CD4-positive, alpha-beta T cell treated with Interleukin-17A for 1 hour (primary cell): ENCODE results near the gene MRPS2.
"Not testable (repeated sequence)": the region's sequence is repeated elsewhere in the genome, so short reads cannot be mapped to it uniquely, and the experiment has no call there.

ENCODE experiments used
- DNase-seq: peaks from one replicate; pipeline ENCODE4 v3.0.0-alpha.2; 2020

Gene MRPS2

DNA sequence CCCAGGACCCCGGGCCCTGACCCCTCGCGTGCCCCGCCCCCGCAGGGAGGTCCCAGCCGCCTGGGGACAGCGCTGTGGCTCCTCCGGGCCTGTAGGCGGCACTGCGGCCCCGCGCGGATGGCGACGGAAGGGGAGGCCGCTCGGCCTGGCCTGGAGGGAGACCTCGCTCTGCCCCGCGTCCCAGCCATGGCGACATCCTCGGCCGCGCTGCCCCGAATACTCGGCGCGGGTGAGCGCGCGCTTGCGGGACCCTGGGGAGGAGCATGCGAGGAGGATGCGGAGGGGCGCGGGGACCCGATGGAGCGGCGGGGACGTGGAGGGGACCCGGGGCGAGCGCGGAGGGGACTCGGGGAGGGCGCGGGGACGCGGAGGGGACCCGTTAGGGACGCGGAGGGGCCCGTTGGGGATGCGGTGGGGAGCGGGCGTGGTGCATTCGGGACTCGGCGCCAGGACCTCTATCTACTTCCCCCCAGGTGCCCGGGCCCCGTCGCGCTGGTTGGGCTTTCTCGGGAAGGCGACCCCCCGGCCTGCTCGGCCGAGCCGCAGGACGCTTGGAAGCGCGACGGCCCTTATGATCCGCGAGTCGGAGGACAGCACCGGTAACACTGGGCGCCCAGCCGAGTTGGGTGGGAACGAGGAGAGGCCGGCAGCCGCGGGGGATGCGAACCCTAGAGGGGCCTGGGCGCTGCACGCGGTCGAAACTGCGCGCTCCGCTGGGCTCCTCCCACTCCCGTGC is at the start of gene MRPS2:
TSS of gene MRPS2 (plus strand) at position 158 of the 736 bp plus-strand sequence. CDS start at position 187, 29 bp downstream.
- DNase-seq = peak; percentile 88

DNA sequence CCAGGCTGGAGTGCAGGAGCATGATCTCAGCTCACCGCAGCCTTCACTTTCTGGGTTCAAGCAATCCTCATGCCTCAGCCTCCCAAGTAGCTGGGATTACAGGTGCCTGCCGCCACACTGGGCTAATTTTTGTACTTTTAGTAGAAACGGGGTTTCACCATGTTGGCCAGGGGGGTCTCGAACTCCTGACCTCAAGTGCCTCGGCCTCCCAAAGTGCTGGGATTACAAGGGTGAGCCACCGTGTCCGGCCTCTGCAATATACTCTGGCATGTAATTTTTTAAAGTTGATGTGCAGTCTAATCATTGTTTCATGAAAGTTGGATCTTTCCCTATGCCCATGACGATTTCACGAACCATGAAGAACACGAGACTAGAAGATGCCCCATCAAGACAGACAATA is 49.5 kb upstream of the MRPS2 start:
- DNase-seq = no peak

DNA sequence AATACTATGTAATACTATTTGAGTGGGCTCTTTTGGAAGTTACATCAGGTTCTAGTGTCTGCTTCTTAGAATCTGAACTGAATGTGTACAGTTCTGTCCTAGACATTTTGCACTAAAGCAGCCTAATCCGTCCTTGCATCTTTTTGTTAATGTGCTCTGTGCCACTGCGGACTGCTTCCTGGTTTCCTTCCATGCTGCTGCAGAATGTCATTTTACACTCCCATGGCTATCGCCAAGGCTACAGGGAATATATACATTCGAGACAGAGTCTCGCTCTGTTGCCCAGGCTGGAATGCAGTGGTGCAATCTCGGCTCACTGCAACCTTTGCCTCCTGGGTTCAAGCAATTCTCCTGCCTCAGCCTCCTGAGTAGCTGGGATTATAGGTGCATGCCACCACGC is 48.6 kb upstream of the MRPS2 start:
- DNase-seq = not testable (repeated sequence)

DNA sequence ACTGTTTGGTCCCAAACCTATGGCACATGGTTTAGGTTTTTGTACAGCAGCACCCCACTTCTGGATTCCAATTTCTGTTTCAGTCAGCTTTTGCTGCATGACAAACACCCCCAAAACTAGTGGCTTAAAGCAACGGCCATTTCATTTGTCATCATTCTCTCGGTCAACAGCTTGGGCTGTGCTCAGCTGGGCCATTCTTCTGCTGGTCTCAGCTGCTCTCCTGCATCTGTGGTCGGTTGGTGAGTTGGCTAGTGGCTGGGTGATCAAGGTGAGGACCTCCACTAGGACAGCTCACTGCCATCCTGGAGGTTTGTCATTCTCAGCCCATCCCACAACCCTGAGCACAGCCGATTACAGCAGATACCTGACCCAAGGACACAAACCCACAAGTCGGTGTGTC is 45.7 kb upstream of the MRPS2 start:
- DNase-seq = no peak

GRCh38 chr9:135455401-135456030 is 45.0 kb upstream of the MRPS2 start:
- no peak for DNase-seq

- no peak for DNase-seq
These were observed 43.9 kb upstream of the MRPS2 start for GRCh38 chr9:135456436-135457104.

DNA sequence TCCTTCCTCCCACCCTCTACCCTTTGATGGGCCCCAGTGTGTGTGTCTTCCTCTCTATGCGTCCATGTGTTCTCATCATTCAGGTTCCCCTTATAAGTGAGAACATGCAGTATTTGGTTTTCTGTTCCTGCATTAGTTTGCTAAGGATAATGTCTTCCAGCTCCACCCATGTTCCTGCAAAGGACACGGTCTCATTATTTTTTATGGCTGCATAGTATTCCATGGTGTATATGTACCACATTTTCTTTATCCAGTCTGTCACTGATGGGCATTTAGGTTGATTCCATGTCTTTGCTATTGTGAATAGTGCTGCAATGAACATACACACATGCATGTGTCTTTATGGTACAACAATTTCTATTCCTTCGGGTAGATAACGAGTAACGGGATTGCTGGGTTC is 42.0 kb upstream of the MRPS2 start:
- not testable (repeated sequence) for DNase-seq

DNA sequence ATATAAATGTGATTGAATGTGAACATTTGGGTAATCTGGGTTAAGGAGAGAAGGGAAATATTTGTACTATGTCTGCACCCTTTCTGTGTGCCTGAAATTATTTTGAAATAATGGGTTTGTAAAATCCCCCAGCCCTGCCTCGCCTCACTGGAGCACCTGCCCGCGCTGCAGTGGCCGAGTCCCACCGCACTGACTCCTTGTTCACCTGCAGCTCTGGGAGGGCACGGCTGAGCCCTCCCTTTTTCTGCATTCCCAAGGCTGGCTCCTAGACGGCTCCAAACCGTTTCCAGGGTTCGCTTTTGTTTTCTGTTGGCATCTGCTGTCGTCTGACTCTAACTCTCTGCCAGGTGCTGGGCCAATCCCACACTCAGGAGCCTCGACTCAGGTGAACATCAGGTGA is 38.5 kb upstream of the MRPS2 start:
- no peak for DNase-seq

- no peak for DNase-seq
These were observed 37.3 kb upstream of the MRPS2 start for GRCh38 chr9:135463140-135463539.

- DNase-seq = no peak
These were observed 36.3 kb upstream of the MRPS2 start for GRCh38 chr9:135464181-135464580.

DNA sequence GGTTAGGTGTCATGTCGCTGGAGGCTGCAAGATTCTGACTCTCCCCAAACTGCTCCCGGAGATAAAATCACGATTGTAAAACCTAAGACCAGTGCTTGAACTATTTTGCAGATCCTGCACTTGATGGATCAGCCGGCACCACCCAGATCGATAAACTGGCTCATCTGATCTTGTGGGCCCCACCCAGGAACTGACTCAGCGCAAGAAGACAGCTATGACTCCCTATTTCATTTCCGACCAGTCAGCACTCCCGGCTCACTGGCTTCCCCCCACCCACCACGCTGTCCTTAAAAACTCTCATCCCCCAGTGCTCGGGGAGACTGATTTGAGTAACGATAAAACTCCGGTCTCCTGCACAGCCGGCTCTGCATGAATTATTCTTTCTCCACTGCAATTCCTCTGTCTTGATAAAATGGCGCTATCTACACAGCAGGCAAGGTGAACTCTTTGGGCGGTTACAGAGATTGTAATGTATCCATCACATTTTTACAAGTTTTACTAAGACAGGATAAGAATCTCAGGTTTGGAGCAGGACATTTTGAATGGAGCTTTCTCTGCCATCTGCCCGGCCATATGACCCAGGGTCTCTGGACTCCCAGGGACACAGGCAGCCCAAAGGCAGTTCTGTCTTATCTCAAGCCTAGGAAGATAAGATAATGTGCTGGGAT is 31.5 kb upstream of the MRPS2 start:
- peak; percentile 41 for DNase-seq

DNA sequence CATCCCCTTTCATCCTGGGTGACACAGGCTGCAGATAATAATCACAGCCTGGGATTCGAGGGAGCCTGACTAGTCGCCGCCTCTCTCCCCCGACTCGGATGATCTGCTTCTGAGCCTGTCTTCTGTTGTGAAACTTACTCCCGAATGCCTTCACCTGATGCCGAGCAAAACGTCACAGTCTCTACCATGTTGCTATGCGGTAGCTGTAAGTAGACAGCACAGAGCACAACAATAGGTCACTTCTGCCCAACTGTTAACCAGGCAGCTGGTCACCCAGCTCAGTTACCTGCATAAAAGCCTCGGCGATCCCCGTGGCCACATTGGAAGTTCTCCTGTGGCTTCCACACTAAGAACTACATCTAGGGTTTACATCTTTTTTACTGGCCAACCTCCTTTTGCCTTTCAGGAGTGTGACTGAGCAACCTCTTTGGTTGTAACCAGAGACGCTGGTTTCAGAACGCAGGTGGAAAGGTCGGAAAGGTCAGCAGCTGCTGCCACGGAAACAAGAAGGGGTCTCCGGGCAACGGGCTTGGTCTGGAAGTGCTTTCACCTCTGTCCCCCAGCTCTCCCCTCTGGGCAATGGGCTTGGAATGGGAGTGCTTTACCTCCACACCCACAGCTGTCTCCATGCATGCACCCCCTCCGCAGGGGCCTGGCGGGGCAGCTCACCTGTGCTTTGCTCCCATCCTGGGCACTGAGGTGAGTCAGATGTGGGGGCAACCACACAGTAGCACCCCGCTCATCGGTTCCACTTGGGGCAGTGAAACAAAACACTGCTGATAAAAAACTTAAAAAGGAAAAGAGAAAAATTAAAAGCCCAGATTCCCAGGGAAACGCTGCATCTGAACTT is 28.5 kb upstream of the MRPS2 start:
- no peak for DNase-seq

- DNase-seq = no peak
These were observed 26.4 kb upstream of the MRPS2 start for GRCh38 chr9:135473972-135474543.

DNA sequence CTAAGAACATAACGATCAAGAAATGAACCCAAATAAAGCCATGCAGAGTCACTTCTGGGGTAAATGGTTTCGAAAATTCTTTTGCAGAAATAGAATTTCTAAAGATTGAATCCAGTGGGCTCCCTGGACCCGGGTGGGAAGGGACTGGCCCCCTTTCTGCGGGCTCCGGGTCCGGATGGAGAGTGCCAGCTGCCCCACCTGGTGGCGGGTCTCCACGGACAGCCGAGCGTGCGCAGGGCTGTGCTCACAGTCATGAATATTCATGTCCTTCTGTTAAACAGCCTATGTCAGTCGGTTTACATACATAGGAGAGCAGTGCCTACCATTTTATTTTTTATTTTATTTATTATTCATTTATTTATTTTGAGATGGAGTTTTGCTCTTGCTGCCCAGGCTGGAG is 25.6 kb upstream of the MRPS2 start:
- peak; percentile 11 for DNase-seq

DNA sequence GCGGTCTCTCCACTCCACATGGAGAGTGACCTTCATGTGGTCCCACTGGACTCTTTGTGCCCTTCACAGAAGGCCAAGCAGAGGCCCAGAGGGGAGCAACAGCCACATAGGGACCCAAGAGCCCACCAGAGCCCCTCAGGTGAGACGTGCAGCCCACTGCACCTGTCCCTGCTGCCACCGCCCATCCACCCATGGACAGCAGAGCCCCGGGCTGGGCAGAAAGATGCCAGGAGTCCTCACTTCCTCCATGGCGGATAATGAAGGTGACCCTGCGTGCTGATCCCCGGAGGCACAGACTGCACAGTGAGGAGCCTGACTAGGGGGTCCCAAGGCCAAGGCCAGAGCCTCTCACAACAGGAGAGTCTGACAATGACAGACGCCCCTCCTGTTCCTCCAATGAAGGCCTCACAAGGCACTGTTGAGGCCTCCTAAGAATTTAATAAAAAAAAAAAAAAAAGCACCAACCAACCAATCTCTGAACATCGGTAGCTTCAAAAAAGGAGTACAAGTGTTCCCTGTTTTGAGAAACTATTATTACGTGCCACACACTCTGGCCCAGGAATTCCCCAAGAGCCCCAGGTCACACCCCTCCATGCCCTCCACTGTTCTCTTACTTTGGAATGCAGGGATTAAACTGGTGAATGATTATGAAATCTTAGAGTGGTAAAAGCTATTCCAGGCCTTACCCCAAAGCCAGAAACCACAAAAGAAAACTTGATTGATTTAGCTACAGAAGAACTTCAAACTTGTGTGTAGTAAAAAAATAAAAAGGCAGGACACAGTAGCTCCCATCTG is 23.7 kb upstream of the MRPS2 start:
- DNase-seq = no peak

DNA sequence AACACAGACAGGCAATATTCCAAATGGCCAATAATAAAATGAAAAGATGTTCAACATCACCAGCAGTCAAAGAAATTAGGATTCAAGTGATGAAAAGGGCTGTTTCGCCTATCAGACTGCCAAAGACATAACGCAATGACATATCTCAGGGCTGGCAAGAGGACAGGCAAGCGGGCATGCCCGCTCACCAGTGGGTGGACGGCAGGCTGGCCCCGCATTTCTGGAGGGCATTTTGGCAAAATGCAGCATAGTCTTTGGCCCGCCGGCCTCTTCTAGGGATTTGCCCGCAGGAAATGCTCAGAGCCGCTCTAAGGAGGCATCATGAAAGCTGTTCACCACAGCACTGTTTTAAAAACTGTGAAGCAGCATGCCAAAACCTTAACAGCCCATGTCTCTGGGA is 22.3 kb upstream of the MRPS2 start:
- no peak for DNase-seq

GRCh38 chr9:135478829-135479468 is 21.5 kb upstream of the MRPS2 start:
- DNase-seq = peak; percentile 5

GRCh38 chr9:135479469-135480052 is 20.9 kb upstream of the MRPS2 start, which contains the start of gene PPP1R26:
Gene PPP1R26, plus strand, starts transcription at chr9:135479782. Its CDS starts 4,729 bp downstream, at chr9:135484511.
- DNase-seq = no peak

DNA sequence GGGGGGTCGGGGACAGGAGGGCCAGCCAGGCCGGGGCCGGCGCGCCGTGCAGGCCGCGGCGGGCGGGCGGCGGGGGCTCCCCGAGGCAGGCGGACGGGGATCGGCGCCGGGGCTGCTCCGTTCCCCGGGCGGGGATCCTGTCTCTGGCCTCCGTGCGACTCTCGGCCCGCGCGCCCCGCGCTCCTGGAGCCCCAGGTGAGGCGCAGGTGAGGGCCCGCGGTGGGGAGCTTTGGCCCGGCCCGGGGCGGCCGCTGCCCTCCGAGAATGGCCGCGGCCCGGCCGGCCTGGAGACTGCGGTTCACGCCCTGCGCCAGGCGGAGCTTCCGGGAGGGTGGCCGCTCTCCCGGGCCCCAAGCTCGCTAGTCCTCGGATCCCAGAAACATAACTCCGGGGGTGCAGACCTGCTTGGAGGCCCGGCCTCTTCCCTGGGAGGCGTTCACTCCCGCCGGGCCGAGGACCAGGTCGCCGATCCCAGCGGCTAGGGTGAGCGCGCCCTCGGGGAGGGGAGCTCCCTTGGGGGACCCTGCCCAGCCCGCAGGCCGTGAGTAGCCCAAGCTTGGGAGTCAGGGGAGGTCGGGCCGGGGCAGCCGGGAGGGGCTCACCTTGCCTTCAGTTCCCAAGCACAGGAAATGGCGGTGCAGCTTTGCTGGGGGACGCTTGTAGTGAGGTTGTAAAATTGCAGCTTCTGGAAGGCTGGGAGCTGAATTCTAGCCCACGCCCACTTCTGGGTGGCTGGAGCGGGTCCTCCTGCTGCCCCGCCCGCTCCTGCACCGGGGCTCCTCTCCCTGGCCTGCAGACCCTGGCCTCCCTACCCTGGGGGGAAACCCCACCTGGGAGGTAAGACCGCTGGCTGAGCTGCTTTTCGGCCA is 20.2 kb upstream of the MRPS2 start:
- no peak for DNase-seq
